H9 (cell line): ENCODE measurements around the gene DUS4L. TPM values are rescaled to one million over a fixed set of nuclear protein-coding genes. Genes with fewer than 3 reads are reported as not detected.

ENCODE experiments used
- DNase-seq: peaks from one replicate; pipeline ENCODE4 v3.0.0-alpha.2; 2017
- H2AFZ ChIP-seq: one replicate; pipeline ENCODE4 v1.6.1; 2013; ENCODE audit warnings: mild to moderate bottlenecking, low read length, control low read depth, moderate library complexity
- H2AK5ac ChIP-seq: 2 replicates; pipeline ENCODE4 v1.6.1; 2013; ENCODE audit warnings: low read length, control low read depth, mixed read lengths; ENCODE audit not compliant: insufficient read length
- H2BK120ac ChIP-seq: one replicate; pipeline ENCODE4 v1.6.1; 2013; ENCODE audit warnings: low read depth, mild to moderate bottlenecking, low read length, control low read depth, inconsistent platforms; ENCODE audit not compliant: poor library complexity, severe bottlenecking
- H2BK12ac ChIP-seq: 2 replicates; pipeline ENCODE4 v1.6.1; 2013; ENCODE audit warnings: low read length, control low read depth, mixed read lengths, low read depth; ENCODE audit not compliant: insufficient read length
- H2BK15ac ChIP-seq: 2 replicates; pipeline ENCODE4 v1.6.1; 2013; ENCODE audit warnings: low read depth, low read length, control low read depth
- H2BK20ac ChIP-seq: one replicate; pipeline ENCODE4 v1.6.1; 2013; ENCODE audit warnings: low read depth, mild to moderate bottlenecking, low read length, control low read depth, inconsistent platforms; ENCODE audit not compliant: poor library complexity, severe bottlenecking
- H2BK5ac ChIP-seq: 2 replicates; pipeline ENCODE4 v1.6.1; 2013; ENCODE audit warnings: low read length, control low read depth, mixed read lengths; ENCODE audit not compliant: insufficient read length
- H3K14ac ChIP-seq: 2 replicates; pipeline ENCODE4 v1.6.1; 2013; ENCODE audit warnings: low read length, control low read depth; ENCODE audit not compliant: insufficient read depth
- H3K18ac ChIP-seq: 2 replicates; pipeline ENCODE4 v1.6.1; 2013; ENCODE audit warnings: low read depth, mild to moderate bottlenecking, mixed read lengths, low read length, control low read depth; ENCODE audit not compliant: insufficient read length
- H3K23ac ChIP-seq: 2 replicates; pipeline ENCODE4 v1.6.1; 2013; ENCODE audit warnings: low read length, control low read depth, mixed read lengths, low read depth; ENCODE audit not compliant: insufficient read length
- H3K23me2 ChIP-seq: 2 replicates; pipeline ENCODE4 v1.6.1; 2013; ENCODE audit warnings: low read depth, mild to moderate bottlenecking, mixed read lengths, low read length, control low read depth; ENCODE audit not compliant: insufficient read length, poor library complexity, severe bottlenecking
- H3K27ac ChIP-seq: 2 replicates; pipeline ENCODE4 v1.5.1; 2013; ENCODE audit warnings: low read length, control low read depth, mixed read lengths, low read depth; ENCODE audit not compliant: insufficient read length
- H3K27me3 ChIP-seq: 2 replicates; pipeline ENCODE4 v1.6.1; 2013; ENCODE audit warnings: low read length, control low read depth, inconsistent platforms; ENCODE audit not compliant: insufficient read depth
- H3K4ac ChIP-seq: 2 replicates; pipeline ENCODE4 v1.6.1; 2013; ENCODE audit warnings: low read depth, mild to moderate bottlenecking, control low read depth, inconsistent platforms, low read length, moderate library complexity
- H3K4me1 ChIP-seq: 2 replicates; pipeline ENCODE4 v1.6.1; 2013; ENCODE audit warnings: low read length, control low read depth, inconsistent platforms; ENCODE audit not compliant: insufficient read depth
- H3K4me2 ChIP-seq: 2 replicates; pipeline ENCODE4 v1.6.1; 2013; ENCODE audit warnings: low read length, control low read depth, mixed read lengths; ENCODE audit not compliant: insufficient read length, insufficient read depth
- H3K56ac ChIP-seq: 2 replicates; pipeline ENCODE4 v1.6.1; 2013; ENCODE audit warnings: low read depth, mild to moderate bottlenecking, mixed read lengths, low read length, control low read depth; ENCODE audit not compliant: insufficient read length
- H3K79me1 ChIP-seq: 2 replicates; pipeline ENCODE4 v1.6.1; 2013; ENCODE audit warnings: low read depth, mild to moderate bottlenecking, moderate library complexity, low read length, control low read depth, inconsistent platforms; ENCODE audit not compliant: insufficient read depth, poor library complexity, severe bottlenecking
- H3K79me2 ChIP-seq: 2 replicates; pipeline ENCODE4 v1.6.1; 2013; ENCODE audit warnings: low read length, control low read depth, inconsistent platforms; ENCODE audit not compliant: insufficient read depth
- H3K9ac ChIP-seq: 2 replicates; pipeline ENCODE4 v1.6.1; 2013; ENCODE audit warnings: low read length, control low read depth, mixed read lengths; ENCODE audit not compliant: insufficient read length; ENCODE audit errors: extremely low read depth
- H3K9me3 ChIP-seq: one replicate; pipeline ENCODE4 v1.6.1; 2013; ENCODE audit warnings: low read depth, low read length, inconsistent platforms; ENCODE audit not compliant: control insufficient read depth
- H3T11ph ChIP-seq: one replicate; pipeline ENCODE4 v1.6.1; 2013; ENCODE audit warnings: mild to moderate bottlenecking, low read length, control low read depth, inconsistent platforms
- H4K20me1 ChIP-seq: one replicate; pipeline ENCODE4 v1.6.1; 2013; ENCODE audit not compliant: control insufficient read depth, insufficient read length, insufficient read depth
- H4K5ac ChIP-seq: 2 replicates; pipeline ENCODE4 v1.6.1; 2013; ENCODE audit warnings: low read depth, mild to moderate bottlenecking, mixed read lengths, low read length, control low read depth; ENCODE audit not compliant: insufficient read length
- H4K8ac ChIP-seq: replicated peaks from 2 replicates; pipeline ENCODE4 v1.6.1; 2013; ENCODE audit warnings: low read length, control low read depth, mixed read lengths, low read depth; ENCODE audit not compliant: insufficient read length
- H4K91ac ChIP-seq: 2 replicates; pipeline ENCODE4 v1.6.1; 2013; ENCODE audit warnings: low read depth, mild to moderate bottlenecking, moderate library complexity, mixed read lengths, low read length, control low read depth; ENCODE audit not compliant: insufficient read length
- H3K27ac Mint-ChIP-seq, 3 experiments: 2 replicates in 2 of 3; 3 replicates in 1 of 3; pipeline ENCODE4 v1.8.0; 2020 to 2021; ENCODE audit warnings: mixed read lengths in 3 of 3, mild to moderate bottlenecking in 1 of 3, moderate library complexity in 1 of 3
- H3K27me3 Mint-ChIP-seq: 2 replicates; pipeline ENCODE4 v1.8.0; 2021; ENCODE audit warnings: low read depth, mild to moderate bottlenecking, moderate library complexity, mixed read lengths
- H3K36me3 Mint-ChIP-seq, 3 experiments: 2 replicates in 2 of 3; 3 replicates in 1 of 3; pipeline ENCODE4 v1.8.0; 2020 to 2021; ENCODE audit warnings: low read depth in 3 of 3, mixed read lengths in 3 of 3; ENCODE audit not compliant: insufficient read depth in 1 of 3
- H3K4me1 Mint-ChIP-seq, 2 experiments: 2 replicates each; pipeline ENCODE4 v1.8.0; 2020; ENCODE audit warnings: mixed read lengths in 2 of 2
- H3K4me3 Mint-ChIP-seq, 2 experiments: 2 replicates in 1 of 2; 3 replicates in 1 of 2; pipeline ENCODE4 v1.8.0; 2020 to 2021; ENCODE audit warnings: mild to moderate bottlenecking in 2 of 2, mixed read lengths in 2 of 2, moderate library complexity in 1 of 2
- H3K9me3 Mint-ChIP-seq, 2 experiments: 2 replicates in 1 of 2; 3 replicates in 1 of 2; pipeline ENCODE4 v1.8.0; 2020; ENCODE audit warnings: mild to moderate bottlenecking in 2 of 2, mixed read lengths in 2 of 2, moderate library complexity in 1 of 2
- WGBS: extraction: QIAGEN DNeasy Blood & Tissue Kit; methylation state at CpG from one replicate; pipeline ENCODE4 v1.1.7; 2013; ENCODE audit warnings: missing lambda C conversion rate, low lambda C conversion rate, mixed read lengths; ENCODE audit not compliant: insufficient read length; ENCODE audit errors: extremely low coverage; 5-methylcytosine and 5-hydroxymethylcytosine counted together
- total RNA-seq: library from RNA; stranded (reverse); gene quantifications from 2 replicates; pipeline ENCODE4 v1.2.1, GENCODE V29; 2021
- TF ChIP-seq, protein P1 (sequence below): fragments of 200-600 bp; sonication (generic); conservative IDR thresholded peaks from 3 replicates; pipeline ENCODE4 v1.8.0; 2021; ENCODE audit warnings: antibody characterized with exemption, mild to moderate bottlenecking

The DUS4L gene
- total RNA-seq, 1 experiment from 2014 or later, result 10.8 TPM

DNA sequence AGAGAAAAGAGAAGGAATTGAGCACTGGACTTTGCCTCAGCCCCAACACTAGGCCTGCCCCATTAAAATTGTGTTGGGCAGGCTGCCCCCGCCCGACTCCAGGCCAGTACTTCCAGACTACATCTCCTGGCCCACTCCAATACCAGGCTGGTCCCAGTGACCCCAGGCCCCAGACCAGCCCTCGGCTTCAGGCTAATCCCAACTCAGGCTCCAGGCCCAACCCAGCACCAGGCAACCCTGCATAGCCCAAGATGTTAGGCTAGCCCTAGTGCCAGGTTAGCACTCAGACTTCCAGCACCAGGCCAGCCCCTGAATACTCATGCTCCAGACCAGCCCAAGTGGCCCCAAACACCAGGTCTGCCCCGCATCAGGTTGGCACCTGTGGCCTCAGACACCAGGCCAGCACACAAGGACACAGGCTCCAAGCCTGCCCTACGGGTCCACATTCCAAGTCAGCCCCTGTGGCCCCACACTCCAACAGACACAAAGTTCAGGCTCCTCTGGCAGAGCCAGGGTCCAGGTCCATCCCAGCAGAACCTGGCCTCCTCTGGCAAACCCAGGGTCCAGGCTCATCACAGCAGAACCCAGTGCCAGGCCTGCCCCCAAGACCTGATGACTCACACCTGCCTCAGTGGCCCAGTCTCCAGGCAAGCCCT, 20.3 kb upstream of the DUS4L start:
- Histone ChIP-seq H3K14ac (no peak overlapping the region; the same call in 1 of the 2 replicates), H3T11ph (no peak overlapping the region), H2AFZ (no peak overlapping the region), H3K4ac (no peak overlapping the region), H4K20me1 (no peaks in the 10 kb centered on the region), H3K79me1 (peaks cover 9% of the 10 kb centered on the region), H3K9ac (no peak overlapping the region), H3K23ac (no peak overlapping the region), H3K4me2 (no peak overlapping the region), H3K18ac (no peak overlapping the region), H4K8ac (no peak overlapping the region), H4K5ac (no peak overlapping the region), H3K9me3 (no peaks in the 10 kb centered on the region), H3K4me1 (no peaks in the 10 kb centered on the region), H2BK5ac (no peak overlapping the region), H2AK5ac (no peak overlapping the region), H2BK20ac (no peak overlapping the region), H2BK120ac (no peak overlapping the region), H3K56ac (no peak overlapping the region), H2BK15ac (no peak overlapping the region), H2BK12ac (no peak overlapping the region), H3K27ac (no peak overlapping the region), H3K27me3 (no peaks in the 10 kb centered on the region), H4K91ac (no peak overlapping the region), H3K79me2 (no peaks in the 10 kb centered on the region), H3K23me2 (no peaks in the 10 kb centered on the region)
- TF ChIP-seq, protein P1, sequence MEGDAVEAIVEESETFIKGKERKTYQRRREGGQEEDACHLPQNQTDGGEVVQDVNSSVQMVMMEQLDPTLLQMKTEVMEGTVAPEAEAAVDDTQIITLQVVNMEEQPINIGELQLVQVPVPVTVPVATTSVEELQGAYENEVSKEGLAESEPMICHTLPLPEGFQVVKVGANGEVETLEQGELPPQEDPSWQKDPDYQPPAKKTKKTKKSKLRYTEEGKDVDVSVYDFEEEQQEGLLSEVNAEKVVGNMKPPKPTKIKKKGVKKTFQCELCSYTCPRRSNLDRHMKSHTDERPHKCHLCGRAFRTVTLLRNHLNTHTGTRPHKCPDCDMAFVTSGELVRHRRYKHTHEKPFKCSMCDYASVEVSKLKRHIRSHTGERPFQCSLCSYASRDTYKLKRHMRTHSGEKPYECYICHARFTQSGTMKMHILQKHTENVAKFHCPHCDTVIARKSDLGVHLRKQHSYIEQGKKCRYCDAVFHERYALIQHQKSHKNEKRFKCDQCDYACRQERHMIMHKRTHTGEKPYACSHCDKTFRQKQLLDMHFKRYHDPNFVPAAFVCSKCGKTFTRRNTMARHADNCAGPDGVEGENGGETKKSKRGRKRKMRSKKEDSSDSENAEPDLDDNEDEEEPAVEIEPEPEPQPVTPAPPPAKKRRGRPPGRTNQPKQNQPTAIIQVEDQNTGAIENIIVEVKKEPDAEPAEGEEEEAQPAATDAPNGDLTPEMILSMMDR, result no peak
- WGBS, result no CpG with 5 or more reads among the region's 5 CpGs
- Mint-ChIP-seq H3K27me3 (no peaks in the 10 kb centered on the region), H3K4me1 (peaks cover under 1% of the 10 kb centered on the region in 2 experiments; a peak in 3 of 4 replicates), H3K9me3 (peaks cover 9 to 14% of the 10 kb centered on the region in 2 experiments; a peak in 4 of 5 replicates), H3K36me3 (peaks cover 34 to 42% (median 37%) of the 10 kb centered on the region in 3 experiments), H3K4me3 (no peak overlapping the region), H3K27ac (peak overlapping the region in 2 of 3 experiments; percentile 42 to 55; a peak in 4 of 7 replicates)
- DNase-seq, result no peak
